ENCODE measurements around the gene PSMB7.

The PSMB7 gene

GRCh38 chr9:124346347-124347163 is 68.7 kb downstream of the PSMB7 start:
- no peak for DNase-seq (ENCODE audit: low read depth in 1 of 2, low spot score in 1 of 2)

GRCh38 chr9:124345751-124346281 is 69.4 kb downstream of the PSMB7 start:
- no peak for DNase-seq (ENCODE audit: low read depth in 1 of 2, low spot score in 1 of 2)

DNA sequence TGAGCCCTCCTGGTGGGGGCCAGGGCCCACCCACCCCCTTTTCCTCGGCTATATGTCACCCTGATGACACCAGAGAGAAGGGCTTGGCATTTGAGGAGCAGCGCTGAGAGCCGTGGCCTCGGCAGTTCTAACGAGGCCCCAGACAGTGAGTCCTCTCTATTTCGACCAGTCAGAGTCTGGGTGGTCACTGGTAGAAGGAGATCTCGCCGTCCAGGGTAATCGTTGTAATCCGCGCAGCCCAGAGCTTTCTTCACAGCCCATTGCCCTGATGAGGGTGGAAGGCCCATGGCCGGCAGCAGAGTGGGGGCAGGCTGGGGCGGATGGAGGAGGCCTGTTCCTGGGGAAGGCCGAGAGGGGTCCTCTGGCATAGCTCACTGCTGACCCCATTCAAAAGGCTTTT is 70.2 kb downstream of the PSMB7 start:
- DNase-seq (ENCODE audit: low read depth in 1 of 2, low spot score in 1 of 2): no peak

DNA sequence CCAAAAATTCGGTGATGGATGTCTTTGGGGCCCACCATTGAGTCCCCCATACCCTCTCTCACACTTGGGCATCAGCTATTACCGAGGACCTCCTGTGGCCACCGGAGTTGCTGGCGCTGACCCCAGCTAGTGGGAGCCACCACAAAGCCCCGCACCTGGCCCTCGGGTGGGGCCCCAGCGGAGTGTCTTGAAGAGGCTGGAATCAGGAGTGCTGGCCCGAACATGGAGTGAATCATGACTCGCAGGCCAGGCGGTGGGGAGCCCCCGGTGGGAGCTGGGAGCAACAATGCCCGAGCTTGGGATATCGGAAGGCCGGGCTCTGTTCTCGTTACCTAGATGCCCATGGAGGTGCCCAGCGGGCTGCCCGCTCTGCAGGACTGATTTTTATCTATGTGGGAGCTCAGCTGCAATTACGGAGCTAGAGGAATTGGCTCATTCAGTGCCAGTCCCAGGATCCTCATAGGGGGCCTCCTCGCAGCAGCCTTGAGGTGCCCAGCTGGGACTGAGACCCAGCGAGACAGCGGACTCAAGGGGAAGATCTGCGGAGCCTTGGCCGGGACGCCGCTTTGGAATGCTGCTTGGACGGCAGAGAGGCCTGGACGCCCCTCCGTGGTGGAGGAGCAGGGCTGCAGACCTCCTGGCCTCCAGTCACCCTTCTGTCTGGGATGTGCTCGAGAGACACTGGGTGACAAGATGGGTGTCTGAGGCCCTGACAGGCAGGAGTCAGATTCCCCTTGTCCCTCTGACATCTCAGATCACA is 70.8 kb downstream of the PSMB7 start:
- DNase-seq (ENCODE audit: low read depth in 1 of 2, low spot score in 1 of 2): no peak

- DNase-seq (ENCODE audit: low read depth in 1 of 2, low spot score in 1 of 2): no peak
These were observed 71.5 kb downstream of the PSMB7 start for GRCh38 chr9:124343533-124344290.

DNA sequence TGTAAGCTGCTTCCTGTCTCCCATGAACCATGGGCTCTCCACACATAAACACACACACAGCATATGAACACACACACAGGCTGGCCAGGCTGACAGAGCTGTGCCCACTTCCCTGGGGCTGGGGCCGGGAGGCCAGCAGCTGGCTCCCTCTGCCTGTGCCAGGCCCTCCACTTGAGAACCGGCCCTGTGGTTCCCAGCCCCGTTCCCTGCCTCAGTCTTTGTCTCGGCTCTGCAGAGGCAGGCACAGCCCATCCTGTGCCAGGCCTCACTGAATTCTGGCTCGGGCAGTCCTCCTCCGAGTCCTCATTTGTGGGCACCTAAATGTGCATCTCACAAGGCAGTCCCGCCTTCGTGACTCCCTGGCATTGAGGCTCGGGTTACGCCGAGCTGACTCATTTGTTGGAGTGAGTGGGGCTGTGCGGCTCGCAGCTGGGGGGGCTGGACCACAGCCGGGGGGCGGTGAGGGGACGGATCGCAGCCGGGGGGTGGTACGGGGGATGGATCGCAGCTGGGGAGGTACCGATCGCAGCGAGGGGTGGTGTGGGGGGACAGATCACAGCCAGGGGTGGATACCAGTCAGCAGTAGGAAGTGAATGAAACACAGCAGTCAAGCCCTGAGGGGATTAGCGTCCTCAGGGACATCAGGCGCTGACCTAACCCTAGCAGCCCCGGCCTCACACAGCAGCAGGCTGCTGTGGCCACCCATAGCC is 72.3 kb downstream of the PSMB7 start:
- DNase-seq (ENCODE audit: low read depth in 1 of 2, low spot score in 1 of 2): no peak

DNA sequence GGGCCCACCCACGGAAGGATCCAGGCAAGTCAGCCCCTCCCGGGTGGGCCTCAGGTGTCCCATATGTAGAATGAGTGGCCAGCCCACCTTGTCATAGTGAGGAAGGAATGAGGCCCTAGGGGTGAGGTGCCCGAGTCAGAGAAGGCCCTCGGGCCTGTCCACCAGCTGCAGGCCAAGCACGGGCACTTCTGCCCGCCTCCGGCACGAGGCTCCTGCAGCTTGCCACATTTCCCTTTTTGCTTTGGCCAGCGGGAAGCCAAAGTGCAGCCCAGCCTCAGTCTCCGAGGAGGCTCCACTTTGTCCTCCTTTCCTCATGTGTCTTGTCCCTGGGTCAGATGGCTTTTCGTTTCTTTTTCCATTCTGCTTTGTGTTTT is 72.9 kb downstream of the PSMB7 start:
- DNase-seq (ENCODE audit: low read depth in 1 of 2, low spot score in 1 of 2): no peak

DNA sequence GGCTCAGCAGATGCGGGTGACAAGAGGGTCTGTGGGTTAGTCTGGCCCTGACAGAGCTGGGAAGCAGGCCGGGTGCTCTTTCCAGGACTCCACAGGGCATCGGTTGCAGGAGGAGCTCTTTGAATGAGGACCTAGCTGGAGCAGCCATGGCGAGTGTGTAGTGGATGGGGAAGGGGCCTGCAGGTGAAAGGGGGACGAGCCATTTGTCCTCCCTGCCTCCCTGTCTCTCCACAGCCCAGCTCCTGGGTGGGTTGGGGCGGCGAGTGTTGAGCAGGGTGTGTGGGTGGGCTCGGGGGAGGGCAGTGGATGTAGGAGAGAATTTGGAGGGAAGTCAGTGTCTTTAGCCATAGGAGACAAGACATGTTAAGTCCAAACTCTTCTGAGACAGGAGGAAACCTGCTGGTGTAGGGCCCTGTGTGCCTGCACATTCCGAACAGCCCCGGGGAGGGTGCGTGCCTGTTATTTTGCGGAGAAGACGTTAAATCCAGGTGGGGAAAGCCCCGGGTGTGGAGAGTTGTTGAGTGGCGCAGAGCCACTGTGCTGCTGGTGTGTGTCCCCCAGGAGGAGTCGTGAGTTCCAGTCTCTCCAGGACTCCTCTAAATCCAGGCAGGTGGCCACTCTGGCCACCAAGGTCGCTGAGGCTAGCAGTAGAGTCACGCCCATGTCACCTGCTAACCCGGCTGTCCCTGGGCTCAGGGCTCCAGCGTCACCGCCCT is 73.6 kb downstream of the PSMB7 start:
- DNase-seq (ENCODE audit: low read depth in 1 of 2, low spot score in 1 of 2): no peak

DNA sequence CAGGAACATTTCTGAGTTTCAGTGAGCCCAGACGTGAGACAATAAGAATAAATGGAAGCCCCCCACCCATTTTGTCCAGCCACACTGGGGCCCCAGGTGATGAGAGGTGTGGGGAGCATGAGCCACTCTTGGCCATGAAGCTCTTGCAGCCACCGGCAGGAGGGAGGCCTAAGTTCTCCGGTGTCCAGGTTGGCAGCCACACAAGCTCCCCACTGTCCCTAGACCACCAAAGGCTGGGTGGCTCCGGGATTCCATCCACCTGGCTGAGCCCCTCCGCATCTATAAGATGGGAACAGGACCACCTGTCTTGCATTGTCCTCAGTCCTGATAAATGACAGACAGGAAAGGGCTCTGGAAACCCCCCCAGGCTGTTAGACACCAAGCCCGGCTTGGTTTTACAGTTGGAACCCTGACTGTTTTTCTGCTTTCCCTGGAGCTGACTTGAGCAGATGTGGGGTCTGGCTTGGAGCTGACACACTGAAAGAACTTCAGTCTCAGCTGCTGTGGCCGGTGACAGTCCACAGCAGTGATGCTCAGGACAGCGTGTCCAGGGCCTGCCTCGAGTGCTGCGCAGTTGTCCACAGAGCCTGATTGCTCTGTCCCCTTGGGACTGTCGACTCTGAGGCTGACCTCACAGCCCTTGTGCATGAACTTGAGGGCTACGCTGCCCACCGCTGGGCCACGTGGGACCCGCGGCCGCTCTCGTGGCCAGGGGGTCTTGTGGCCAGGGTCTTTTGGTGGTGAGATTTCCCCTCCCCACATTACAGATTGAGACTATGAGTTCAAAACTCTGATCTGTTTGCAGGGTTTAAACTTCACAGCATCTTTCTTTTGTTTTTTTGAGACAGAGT is 74.8 kb downstream of the PSMB7 start:
- DNase-seq (ENCODE audit: low read depth in 1 of 2, low spot score in 1 of 2): no peak

DNA sequence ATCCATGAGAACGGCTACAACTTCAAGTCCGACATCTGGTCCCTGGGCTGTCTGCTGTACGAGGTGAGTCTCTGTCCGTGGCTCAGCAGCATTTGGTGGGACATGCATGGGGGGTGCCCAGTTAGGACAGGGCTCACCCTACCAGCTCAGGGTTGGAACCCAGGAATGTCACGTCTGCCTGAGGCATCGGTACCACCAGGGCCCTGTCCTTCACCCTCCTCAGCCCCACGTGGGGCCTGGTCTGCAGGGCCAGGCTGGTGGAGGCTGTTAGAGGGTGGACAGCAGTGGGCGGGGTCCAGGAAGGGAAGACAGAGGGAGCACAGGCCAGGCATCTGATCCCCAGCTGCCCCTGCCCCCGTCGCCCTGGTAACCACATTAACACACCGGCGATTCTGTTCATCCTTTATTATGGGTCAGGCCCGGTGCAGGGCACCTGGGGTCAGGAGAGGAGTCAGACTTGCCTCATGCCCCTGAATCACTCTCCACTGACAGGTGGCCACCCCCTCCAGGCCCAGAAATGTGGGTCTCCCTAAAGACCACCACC is 75.6 kb downstream of the PSMB7 start:
- DNase-seq (ENCODE audit: low read depth in 1 of 2, low spot score in 1 of 2): no peak

DNA sequence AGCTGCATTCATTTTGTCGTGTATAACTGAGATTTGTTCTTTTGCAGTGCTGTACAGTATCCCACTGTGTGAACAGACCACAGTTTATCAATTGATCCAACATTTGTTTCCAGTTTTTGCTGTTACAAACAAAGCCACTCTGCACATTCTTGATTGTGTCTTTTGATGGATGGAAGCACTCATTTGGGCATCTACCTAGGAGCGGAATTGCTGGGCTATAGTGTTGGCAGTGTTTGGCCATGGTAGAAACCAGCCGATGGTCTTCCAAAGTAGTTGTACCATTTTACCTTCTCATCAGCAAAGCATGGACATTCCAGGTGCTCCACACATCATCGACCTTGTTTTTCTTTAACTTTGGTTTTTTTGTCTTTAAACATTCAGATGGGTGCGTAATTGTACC is 77.7 kb downstream of the PSMB7 start:
- DNase-seq (ENCODE audit: low read depth in 1 of 2, low spot score in 1 of 2): no peak

- no peak for DNase-seq (ENCODE audit: low read depth in 1 of 2, low spot score in 1 of 2)
These were observed 79.9 kb downstream of the PSMB7 start for GRCh38 chr9:124335320-124335707.

- DNase-seq (ENCODE audit: low read depth in 1 of 2, low spot score in 1 of 2): no peak
These were observed 80.5 kb downstream of the PSMB7 start for GRCh38 chr9:124334568-124335319.

DNA sequence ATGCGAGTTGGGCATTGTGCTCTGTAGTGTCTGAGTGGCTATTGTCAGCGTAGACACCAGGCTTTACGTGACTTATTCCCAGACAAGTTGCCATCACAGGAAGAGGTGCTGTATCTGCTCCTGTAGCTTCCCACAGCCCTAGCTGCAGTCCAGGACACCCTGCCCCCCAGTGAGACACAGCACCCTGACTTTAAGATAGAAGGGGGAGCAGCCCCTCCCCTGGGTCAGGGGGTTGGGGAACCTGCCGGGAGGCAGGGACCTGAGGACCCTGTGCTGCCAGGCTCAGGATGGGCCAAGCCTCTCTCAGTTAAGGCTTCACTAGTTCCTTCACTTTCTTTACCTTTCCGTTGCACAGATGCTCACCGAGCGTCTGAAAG is 82.1 kb downstream of the PSMB7 start:
- no peak for DNase-seq (ENCODE audit: low read depth in 1 of 2, low spot score in 1 of 2)

GRCh38 chr9:124332361-124333202 is 82.7 kb downstream of the PSMB7 start:
- DNase-seq (ENCODE audit: low read depth in 1 of 2, low spot score in 1 of 2): no peak

DNA sequence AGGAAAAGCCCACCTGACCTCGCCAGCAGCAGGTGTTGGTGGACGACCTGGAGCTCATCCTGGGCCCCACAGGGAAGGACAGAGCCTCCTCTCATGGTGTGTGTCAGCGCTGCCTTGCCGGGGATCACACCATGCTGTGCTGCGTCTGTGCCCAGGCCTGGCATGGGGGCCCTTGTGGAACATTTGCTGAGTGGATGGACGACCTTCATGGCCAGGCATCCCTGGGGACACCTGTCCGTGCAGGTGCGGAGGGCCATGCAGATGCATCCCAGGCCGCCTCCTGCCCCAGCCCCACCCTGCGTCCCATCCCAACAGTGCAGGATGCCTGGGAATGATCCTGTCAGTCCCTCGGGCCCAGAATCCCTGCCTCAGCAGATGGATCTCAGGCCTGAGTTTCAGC is 83.7 kb downstream of the PSMB7 start:
- DNase-seq (ENCODE audit: low read depth in 1 of 2, low spot score in 1 of 2): no peak

GRCh38 chr9:124330011-124330697 is 85.1 kb downstream of the PSMB7 start:
- no peak for DNase-seq (ENCODE audit: low read depth in 1 of 2, low spot score in 1 of 2)
